PC-3 (cell line): ENCODE data around the gene WEE2. TPM values are rescaled to one million over a fixed set of nuclear protein-coding genes. Genes with fewer than 3 reads are reported as not detected.

Source experiments
- ATAC-seq: fragments of 200-7000 bp; cut with Tn5 transposase; 2 replicates; pipeline ENCODE4 v1.9.1; 2020; ENCODE audit warnings: mild to moderate bottlenecking, moderate library complexity
- BruUV-seq: library from RNA; stranded (reverse); fragments of 400-500 nt; replicated peaks from 2 replicates; lab custom pipeline; 2021; lab: Mats Ljungman, UMichigan
- CTCF ChIA-PET: fragments of 300-600 bp; sonication (Branson Sonifier 250); formaldehyde crosslinking; loops from one replicate; lab custom pipeline; 2022; ENCODE audit warnings: antibody characterized with exemption; lab: Charles Lee
- POLR2A ChIA-PET: fragments of 300-600 bp; sonication (Branson Sonifier 250); formaldehyde crosslinking; loops from one replicate; lab custom pipeline; 2022; ENCODE audit warnings: antibody characterized with exemption; ENCODE audit not compliant: unreplicated experiment; lab: Charles Lee
- DNase-seq: peaks from one replicate; pipeline ENCODE4 v3.0.0-alpha.2; 2015
- H2AFZ ChIP-seq: fragments of 300-600 bp; sonication (generic); 2 replicates; pipeline ENCODE4 v1.6.0; 2016; ENCODE audit warnings: antibody characterized with exemption, low read length
- H3F3A ChIP-seq: fragments of 300-600 bp; sonication (generic); one replicate; pipeline ENCODE4 v1.6.0; 2017; ENCODE audit warnings: antibody characterized with exemption, low read length, control low read depth, mild to moderate bottlenecking; ENCODE audit not compliant: unreplicated experiment
- H3K27ac ChIP-seq: fragments of 300-600 bp; sonication (generic); 2 replicates; pipeline ENCODE4 v1.5.1; 2016; ENCODE audit warnings: mild to moderate bottlenecking, low read length
- H3K27me3 ChIP-seq: fragments of 300-600 bp; sonication (generic); 2 replicates; pipeline ENCODE4 v1.6.1; 2016; ENCODE audit warnings: low read length, mixed read lengths
- H3K36me3 ChIP-seq: fragments of 300-600 bp; sonication (generic); 2 replicates; pipeline ENCODE4 v1.6.1; 2016; ENCODE audit warnings: low read depth, mixed run types, low read length, mixed read lengths
- H3K4me1 ChIP-seq: fragments of 300-600 bp; sonication (generic); 2 replicates; pipeline ENCODE4 v1.5.1; 2016; ENCODE audit warnings: low read length; ENCODE audit not compliant: insufficient read depth
- H3K4me2 ChIP-seq: fragments of 300-600 bp; sonication (generic); 2 replicates; pipeline ENCODE4 v1.6.0; 2016; ENCODE audit warnings: low read length
- H3K4me3 ChIP-seq: fragments of 300-600 bp; sonication (generic); 2 replicates; pipeline ENCODE4 v1.5.1; 2016; ENCODE audit warnings: mild to moderate bottlenecking, low read length, mixed read lengths
- H3K79me2 ChIP-seq: fragments of 300-600 bp; sonication (generic); 2 replicates; pipeline ENCODE4 v1.6.1; 2017; ENCODE audit warnings: low read length, mixed read lengths
- H3K9ac ChIP-seq: fragments of 300-600 bp; sonication (generic); 2 replicates; pipeline ENCODE4 v1.6.0; 2016; ENCODE audit warnings: mild to moderate bottlenecking, low read length
- H3K9me2 ChIP-seq: fragments of 300-600 bp; sonication (generic); replicated peaks from 2 replicates; pipeline ENCODE4 v1.6.1; 2016; ENCODE audit warnings: mixed run types, low read length, mixed read lengths
- H3K9me3 ChIP-seq: fragments of 300-600 bp; sonication (generic); 2 replicates; pipeline ENCODE4 v1.6.1; 2016; ENCODE audit warnings: low read length, mixed read lengths
- H4K20me1 ChIP-seq: fragments of 300-600 bp; sonication (generic); 2 replicates; pipeline ENCODE4 v1.6.1; 2016; ENCODE audit warnings: low read length, mixed read lengths
- CTCF ChIP-seq: fragments of 300-600 bp; sonication (generic); conservative IDR thresholded peaks from 2 replicates; pipeline ENCODE4 v1.5.1; 2017; ENCODE audit warnings: antibody characterized with exemption, low read depth, mild to moderate bottlenecking, low read length
- EZH2 ChIP-seq: fragments of 300-600 bp; sonication (generic); IDR thresholded peaks from one replicate; pipeline ENCODE4 v1.6.1; 2017; ENCODE audit warnings: antibody characterized with exemption, mild to moderate bottlenecking, low read length; ENCODE audit not compliant: unreplicated experiment
- EZH2phosphoT487 ChIP-seq: fragments of 300-600 bp; sonication (generic); IDR thresholded peaks from 2 replicates; pipeline ENCODE4 v1.6.1; 2018; ENCODE audit warnings: mild to moderate bottlenecking, antibody characterized with exemption, low read length, borderline replicate concordance
- intact Hi-C: fragments of 100-400 bp; cut with micrococcal nuclease; formaldehyde crosslinking; loops from 2 replicates; pipeline ENCODE4 v1.9.0; 2023
- total RNA-seq: library from RNA; depleted of rRNA; stranded (reverse); fragments of >200 nt; gene quantifications from 2 replicates; pipeline ENCODE4 v1.2.3, GENCODE V29; 2014

Gene WEE2
- total RNA-seq, 1 experiment from 2014 or later: not detected

GRCh38 chr7:141695803-141696289 is 12.3 kb upstream of the WEE2 start:
- Histone ChIP-seq H3K36me3 (no peaks in the 10 kb centered on the region), H3K27ac (peak overlapping the region; percentile 86), H3K4me2 (peak overlapping the region; percentile 76), H4K20me1 (no peaks in the 10 kb centered on the region), H3K4me1 (peaks cover 42% of the 10 kb centered on the region), H3K9me3 (no peaks in the 10 kb centered on the region), H3K9me2 (no peaks in the 10 kb centered on the region), H3K9ac (peak overlapping the region; percentile 31), H2AFZ (no peak overlapping the region), H3K4me3 (no peak overlapping the region), H3K79me2 (peaks cover 62% of the 10 kb centered on the region), H3F3A (no peaks in the 10 kb centered on the region), H3K27me3 (no peaks in the 10 kb centered on the region)
- BruUV-seq: no TSS peak
- CTCF ChIA-PET: interaction anchor here (1.7 to 1.8 kb wide), 2 partner anchors 14 to 41 kb away, joined by 4 read pairs; no protein-coding TSS in a partner anchor
- POLR2A ChIA-PET: no interaction called here
- DNase-seq (peak; percentile 91), ATAC-seq (peak; percentile 86)
- intact Hi-C loops: loop anchor here (1.0 to 5.0 kb wide), 3 partner anchors 20 to 44 kb away; partner anchors contain the start of gene SSBP1
- no peak for TF ChIP-seq EZH2
- no peak for TF ChIP-seq CTCF
- no peak for TF ChIP-seq EZH2phosphoT487

- H3K27me3 ChIP-seq: no peaks in the 10 kb centered on the region
- no peak overlapping the region for H3K4me3 ChIP-seq
- peak overlapping the region; percentile 31 for H3K9ac ChIP-seq
- H3K4me2 ChIP-seq: peak overlapping the region; percentile 76
- no peaks in the 10 kb centered on the region for H4K20me1 ChIP-seq
- no peak overlapping the region for H2AFZ ChIP-seq
- no peak for TF ChIP-seq CTCF
- no peak for TF ChIP-seq EZH2
- no peak for TF ChIP-seq EZH2phosphoT487
- peak overlapping the region; percentile 86 for H3K27ac ChIP-seq
- H3K4me1 ChIP-seq: peaks cover 44% of the 10 kb centered on the region
- ChIA-PET POLR2A (no interaction called here), CTCF (interaction anchor here (1.7 to 1.8 kb wide), 2 partner anchors 14 to 41 kb away, joined by 4 read pairs; no protein-coding TSS in a partner anchor)
- no peaks in the 10 kb centered on the region for H3K9me2 ChIP-seq
- ATAC-seq: no peak
- BruUV-seq: no TSS peak
- peaks cover 64% of the 10 kb centered on the region for H3K79me2 ChIP-seq
- no peaks in the 10 kb centered on the region for H3F3A ChIP-seq
- DNase-seq: no peak
- intact Hi-C loops: loop anchor here (1.0 to 5.0 kb wide), 2 partner anchors 42 to 44 kb away; partner anchors contain the start of gene SSBP1
- no peaks in the 10 kb centered on the region for H3K9me3 ChIP-seq
- no peaks in the 10 kb centered on the region for H3K36me3 ChIP-seq
Measured at GRCh38 chr7:141696348-141696747, 11.8 kb upstream of the WEE2 start.
